NCI-H2081 (cell line): ENCODE measurements around the gene MAPT.

Source experiments
- DNase-seq, 2 experiments: peaks; one replicate each; lab custom pipeline; 2025; lab: John Stamatoyannopoulos, UW

Gene MAPT

DNA sequence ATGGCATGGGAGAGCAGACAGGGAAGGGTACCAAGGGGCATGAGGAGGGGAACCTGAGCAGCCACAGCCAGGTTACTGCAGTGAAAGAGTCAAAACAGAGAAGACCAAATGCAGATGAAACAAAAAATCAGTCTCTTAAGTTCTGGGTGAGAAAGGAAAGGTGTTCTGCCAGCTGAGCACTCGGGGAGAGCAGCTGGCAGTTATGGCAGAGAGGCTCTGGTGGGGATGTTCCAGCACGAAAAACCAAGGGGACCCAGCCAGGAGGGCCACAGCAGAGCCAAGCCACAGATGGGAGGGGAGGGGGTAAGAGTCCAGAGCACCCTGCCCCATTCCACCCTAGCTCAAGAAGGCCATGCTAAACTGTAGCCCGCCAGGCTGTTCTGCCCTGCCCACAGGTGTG, 136.4 kb downstream of the MAPT start:
- no peak for DNase-seq

DNA sequence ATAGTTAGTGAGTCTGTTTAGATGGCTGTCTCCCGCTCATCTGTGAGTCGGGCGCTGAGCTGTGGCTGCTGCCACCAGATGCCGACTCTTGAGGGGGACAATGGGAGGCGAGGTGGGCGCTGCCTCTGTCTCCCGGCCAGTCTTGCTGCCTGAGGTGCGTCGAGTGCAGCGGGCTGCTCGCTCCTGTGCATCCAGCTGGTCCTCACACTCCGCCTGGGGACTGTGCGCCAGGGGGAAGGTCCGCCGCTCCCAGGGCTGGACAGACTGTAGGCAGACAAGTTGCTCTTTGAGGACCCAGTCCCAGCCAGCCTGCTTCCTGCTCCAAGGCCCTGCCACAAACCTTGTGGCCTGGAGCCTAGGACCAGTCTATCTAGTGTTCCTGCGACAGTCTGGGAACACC, 137.1 kb downstream of the MAPT start:
- no peak for DNase-seq

GRCh38 chr17:46031920-46032319, 137.6 kb downstream of the MAPT start:
- DNase-seq = no peak

DNA sequence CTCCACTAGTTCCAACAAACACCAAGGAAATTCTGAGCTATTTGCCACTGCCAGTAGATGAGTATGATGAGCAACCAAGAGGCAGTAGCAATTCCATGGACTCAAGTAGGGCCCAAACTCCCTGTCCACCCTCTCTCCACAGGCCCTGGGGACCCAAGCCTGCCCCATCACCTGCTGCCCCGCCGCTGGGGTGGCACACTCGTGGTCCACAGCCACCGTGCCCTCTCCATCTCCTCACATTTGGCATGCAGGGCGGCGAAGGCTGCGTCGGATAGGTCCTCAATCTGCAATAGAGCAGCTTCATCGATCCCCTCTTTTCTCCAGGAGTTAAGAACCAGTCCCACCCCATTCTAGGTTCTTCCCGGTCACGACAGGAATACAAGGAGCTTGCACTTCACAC, 138.6 kb downstream of the MAPT start:
- DNase-seq = no peak

DNA sequence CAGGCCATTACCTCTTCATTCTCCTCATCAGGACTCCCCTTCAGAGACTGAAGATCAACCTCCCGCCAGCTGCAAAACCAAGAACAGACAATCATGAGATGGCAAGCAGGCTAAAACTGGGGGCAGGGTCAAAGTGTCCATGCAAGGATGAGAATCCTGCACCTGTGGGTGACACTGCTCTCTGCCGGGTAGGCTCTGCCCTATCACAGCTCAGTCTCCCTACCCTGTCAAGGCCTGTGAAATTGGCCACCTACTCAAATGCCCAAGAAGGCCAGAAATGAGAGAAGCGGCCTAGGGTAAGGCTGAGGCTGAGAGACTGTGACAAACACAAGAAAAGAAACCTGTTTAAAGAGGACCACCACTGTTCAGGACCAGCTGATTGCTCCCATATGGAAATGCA, 139.0 kb downstream of the MAPT start:
- DNase-seq = no peak

DNA sequence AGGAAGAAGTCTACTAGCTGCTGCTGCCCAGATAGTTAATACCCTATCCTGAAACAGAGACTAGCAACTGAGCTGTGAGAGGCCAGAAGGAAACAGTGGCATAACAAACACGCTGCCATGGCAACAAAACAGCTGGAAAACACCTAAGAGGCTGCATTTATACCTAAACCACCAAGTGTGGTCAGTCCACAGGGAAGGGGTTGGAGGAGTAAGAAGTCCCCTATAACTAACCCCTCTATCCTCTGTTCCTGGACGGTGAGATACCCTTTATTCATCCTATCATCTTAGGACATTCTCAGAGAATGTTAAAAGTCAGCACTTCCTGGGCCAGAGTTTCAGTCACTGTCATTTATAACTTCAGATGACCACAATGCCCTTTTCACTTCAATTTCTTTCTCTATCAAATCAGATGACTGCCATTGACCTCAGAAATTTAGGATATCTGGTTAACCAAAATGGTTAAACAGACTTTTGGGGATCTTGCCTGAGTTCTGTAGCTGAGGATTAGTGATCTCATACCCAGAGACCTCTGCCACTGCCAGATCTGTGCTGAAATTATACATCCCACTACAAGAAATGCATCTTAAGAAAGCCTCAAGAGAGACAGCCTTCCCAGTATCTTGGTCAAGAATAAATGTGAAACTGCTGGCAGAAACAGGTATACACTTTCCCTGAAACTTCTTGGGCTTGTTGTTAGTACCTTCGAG, 140.9 kb downstream of the MAPT start:
- no peak for DNase-seq

DNA sequence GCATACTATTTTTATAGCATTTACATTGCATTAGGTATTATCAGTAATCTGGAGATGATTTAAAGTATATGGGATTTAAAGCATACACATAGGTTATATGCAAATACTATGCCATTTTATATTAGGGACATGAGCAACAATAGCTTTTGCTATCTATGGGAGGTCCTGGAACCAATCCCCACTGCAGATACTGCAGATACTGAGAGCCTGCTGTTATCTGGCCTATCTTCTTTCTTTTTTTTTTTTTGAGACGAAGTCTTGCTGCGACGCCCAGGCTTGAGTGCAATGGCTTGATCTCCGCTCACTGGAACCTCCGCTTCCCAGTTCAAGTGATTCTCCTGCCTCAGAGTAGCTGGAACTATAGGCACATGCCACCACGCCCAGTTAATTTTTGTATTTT, 142.1 kb downstream of the MAPT start:
- DNase-seq = no peak

GRCh38 chr17:46037722-46038255, 143.4 kb downstream of the MAPT start:
- no peak for DNase-seq

GRCh38 chr17:46038414-46038813, 144.1 kb downstream of the MAPT start:
- no peak for DNase-seq

DNA sequence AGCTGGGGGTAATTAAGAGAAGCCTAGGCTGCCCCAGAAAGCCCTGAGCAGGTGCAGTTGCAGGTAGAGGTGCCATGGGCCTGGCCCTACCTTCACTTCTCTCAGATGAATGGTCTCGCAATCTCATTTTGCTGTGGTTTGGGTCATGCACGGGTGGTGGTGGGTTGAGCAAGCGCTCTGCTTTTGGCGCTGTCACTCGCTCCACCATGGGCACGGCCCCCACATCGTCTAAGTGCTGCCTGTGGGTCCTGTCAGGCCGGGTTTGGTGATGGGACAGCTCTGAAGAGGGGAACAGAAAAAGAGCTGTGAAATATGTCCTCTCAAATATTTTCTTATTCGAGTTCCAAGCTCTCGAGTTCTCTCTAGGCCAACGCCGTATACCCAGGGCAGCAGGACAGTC, 144.6 kb downstream of the MAPT start:
- DNase-seq = no peak

GRCh38 chr17:46039592-46040186, 145.3 kb downstream of the MAPT start:
- DNase-seq = no peak

- no peak for DNase-seq
Observed at GRCh38 chr17:46042246-46042645, 147.9 kb downstream of the MAPT start.

DNA sequence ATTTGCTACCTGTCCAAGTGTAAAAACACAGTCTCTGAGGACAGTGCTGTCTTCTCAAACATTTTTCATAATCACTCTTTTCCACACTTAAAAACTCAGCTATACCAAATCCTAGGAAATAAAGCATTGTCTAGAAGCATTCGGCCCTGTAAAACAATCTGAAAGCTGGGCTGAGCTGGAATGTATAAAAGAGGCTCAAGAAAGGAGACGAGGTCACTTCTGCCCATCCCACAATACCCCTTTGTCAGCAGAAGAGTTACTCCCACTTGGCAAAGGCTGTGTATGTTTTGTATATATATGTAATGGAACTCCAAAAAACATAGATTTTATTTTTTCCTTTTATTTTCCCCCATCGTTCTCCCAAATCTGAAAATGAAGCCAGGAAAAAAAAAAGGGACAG, 148.6 kb downstream of the MAPT start:
- DNase-seq = no peak

GRCh38 chr17:46043606-46044005, 149.3 kb downstream of the MAPT start:
- DNase-seq = no peak

DNA sequence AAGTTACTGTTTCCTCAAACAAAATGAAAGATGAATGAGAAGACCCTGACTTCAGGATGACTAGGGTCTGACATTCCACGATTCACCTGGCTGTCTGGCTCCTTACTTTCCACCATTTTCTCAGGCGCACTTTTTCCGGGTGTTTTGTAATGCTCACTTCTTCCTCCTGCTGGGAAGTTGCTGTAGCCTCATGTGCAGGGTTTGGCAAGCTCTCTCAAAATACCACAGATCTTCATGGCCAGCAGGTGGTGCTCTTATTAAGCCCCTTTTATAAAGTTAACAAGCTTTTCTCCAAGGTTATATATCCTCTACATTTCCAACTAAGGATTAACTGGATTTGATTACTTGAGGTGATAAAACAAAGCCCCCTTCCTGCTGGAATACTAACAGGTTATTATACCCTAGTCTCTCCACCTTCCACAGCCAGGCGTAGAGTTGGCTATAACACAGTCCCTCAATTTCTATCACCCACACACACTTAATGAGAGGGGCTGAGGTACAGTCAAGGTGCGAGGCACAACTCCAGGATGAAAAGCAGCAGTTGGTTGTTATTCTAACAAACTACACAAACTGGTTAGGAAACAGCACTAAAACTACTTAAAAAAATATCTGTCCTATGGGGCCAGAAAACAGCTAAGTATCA, 150.1 kb downstream of the MAPT start:
- peak; percentile 76 to 84 for DNase-seq

DNA sequence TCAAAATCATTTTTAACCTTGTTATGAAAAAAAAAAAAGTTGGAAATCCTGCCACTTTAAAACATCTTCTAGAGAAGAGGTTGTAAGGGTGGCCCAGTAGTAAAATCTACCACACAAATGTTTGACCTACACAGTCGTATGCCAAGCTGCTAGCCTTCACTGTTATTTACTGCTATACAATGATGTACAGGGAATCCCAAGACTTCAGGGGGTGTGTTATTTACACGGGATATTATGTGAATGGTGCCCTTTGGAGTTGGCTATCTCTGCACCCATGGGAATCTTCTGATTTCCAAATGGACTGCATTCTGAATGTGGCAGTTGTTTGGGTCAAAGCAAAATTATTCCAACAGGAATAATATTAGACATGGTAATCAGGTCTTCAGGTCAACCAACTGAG, 150.6 kb downstream of the MAPT start:
- DNase-seq = no peak

- no peak for DNase-seq
Observed at GRCh38 chr17:46045639-46046038, 151.3 kb downstream of the MAPT start.

- DNase-seq = no peak
Observed at GRCh38 chr17:46046957-46047356, 152.6 kb downstream of the MAPT start.

GRCh38 chr17:46047398-46047797, 153.0 kb downstream of the MAPT start:
- DNase-seq = no peak

GRCh38 chr17:46047856-46048255, 153.5 kb downstream of the MAPT start:
- DNase-seq = no peak

DNA sequence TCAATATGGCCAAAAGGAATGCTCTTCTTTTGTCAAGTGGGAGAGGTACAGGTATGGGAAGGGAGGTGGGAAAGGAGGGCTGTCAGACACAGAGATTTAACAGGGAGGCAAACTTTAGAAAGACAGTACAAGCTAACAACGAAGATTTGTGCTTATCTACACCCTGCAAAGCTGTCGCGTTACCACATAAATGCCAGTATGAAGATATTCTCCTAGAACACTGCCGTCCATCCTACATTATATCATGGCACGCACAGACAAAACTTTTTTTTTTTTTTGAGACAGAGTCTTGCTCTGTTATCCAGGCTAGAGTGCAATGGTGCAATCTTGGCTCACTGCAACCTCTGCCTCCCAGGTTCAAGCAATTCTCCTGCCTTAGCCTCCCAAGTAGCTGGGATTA, 155.3 kb downstream of the MAPT start:
- DNase-seq = no peak

GRCh38 chr17:46053911-46054534, 159.7 kb downstream of the MAPT start:
- DNase-seq = no peak

GRCh38 chr17:46056800-46057304, 162.5 kb downstream of the MAPT start:
- no peak for DNase-seq
